Measurements from ENCODE around the gene SLC25A48.

Gene SLC25A48, protein sequence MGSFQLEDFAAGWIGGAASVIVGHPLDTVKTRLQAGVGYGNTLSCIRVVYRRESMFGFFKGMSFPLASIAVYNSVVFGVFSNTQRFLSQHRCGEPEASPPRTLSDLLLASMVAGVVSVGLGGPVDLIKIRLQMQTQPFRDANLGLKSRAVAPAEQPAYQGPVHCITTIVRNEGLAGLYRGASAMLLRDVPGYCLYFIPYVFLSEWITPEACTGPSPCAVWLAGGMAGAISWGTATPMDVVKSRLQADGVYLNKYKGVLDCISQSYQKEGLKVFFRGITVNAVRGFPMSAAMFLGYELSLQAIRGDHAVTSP
- 0 to 0.17 (median 0.09) reads per million in 3 donors for total RNA-seq

DNA sequence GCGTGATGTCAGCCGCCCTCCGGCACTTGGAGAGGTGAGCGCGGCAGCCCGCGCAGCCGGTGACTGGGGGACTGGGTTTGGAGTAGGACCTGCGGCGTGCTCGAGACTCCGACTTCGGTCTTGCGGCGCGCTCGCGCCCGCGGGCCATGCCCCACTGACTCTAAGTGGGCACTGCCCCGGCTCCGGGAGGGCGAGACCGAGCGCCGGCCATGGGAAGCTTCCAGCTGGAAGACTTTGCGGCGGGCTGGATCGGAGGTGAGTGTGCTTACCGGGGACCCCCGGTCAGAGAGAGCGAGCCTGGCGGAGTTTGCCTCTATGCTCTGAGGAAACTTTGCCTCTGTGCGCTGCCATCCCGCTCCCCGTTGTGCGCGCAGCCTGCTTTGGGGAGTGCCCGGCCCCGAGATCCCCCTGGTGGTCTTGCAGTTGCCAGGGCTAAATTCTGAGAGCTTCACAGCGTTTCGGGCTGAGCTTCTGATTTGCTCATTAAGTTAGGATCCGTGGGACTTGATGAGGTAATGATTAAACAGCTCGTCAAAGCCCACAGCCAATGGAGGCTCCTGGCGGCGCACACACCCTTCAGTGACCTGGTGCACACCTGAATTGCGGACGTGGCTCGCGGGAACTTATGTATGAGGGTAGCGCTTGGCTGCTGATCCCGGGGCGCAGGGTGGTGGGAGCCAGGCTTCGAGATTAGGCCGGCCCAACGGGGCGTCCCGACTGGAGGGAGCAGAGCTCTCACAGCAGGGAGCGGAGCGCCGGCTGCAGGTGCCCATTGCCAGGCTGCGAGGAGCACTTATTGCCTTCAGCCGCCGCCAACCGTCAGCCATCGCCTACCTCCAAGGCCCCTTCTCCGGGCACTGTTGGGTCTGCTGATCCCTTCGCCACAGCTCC is at the start of gene SLC25A48:
Gene SLC25A48, plus strand, starts transcription at position 25 of the 891 bp plus-strand sequence. Its CDS starts 185 bp downstream, at position 210.
- Histone ChIP-seq H3K4me3 (ENCODE audit: insufficient read depth, low read depth, low read length, poor library complexity, severe bottlenecking) (no peak within 1 kb of the TSS), H3K36me3 (ENCODE audit: control insufficient read depth, insufficient read depth, low read length) (no peaks in the 10 kb centered on the region), H3K27me3 (replicated peaks; ENCODE audit: control insufficient read depth, insufficient read depth, low read length, poor library complexity, severe bottlenecking) (peaks cover 4% of the 10 kb centered on the region)

DNA sequence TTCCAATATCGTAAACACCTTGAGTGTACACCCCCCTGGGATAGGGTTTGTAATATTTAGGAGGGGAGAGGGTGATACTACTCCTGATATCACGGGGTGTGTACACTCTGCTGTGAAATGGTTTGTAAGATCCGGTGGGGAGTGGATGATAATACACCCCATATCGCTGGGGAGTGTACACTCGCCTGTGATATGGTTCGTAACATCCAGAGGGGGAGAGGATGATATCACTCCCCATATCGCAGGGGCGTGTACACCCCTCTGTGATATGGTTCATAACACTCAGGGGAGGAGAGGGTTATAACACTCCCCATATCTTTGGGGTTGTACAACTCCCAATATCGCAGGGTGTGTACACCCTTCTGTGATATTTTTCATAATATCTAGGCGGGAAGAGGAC is 33.8 kb upstream of the SLC25A48 start:
- H3K4me3 ChIP-seq (ENCODE audit: insufficient read depth, low read depth, low read length, poor library complexity, severe bottlenecking) = no peak overlapping the region
- no peak for DNase-seq
- H3K4me1 ChIP-seq (ENCODE audit: control insufficient read depth, insufficient read depth, low read length, poor library complexity, severe bottlenecking) = no peaks in the 10 kb centered on the region
- peaks cover 6% of the 10 kb centered on the region for H3K27me3 ChIP-seq (replicated peaks; ENCODE audit: control insufficient read depth, insufficient read depth, low read length, poor library complexity, severe bottlenecking)
- H3K9me3 ChIP-seq (ENCODE audit: control insufficient read depth, low read length) = no peaks in the 10 kb centered on the region
- no peak overlapping the region for H3K27ac ChIP-seq (ENCODE audit: insufficient read depth, low read length, poor library complexity, severe bottlenecking)
- no peaks in the 10 kb centered on the region for H3K36me3 ChIP-seq (ENCODE audit: control insufficient read depth, insufficient read depth, low read length)

More for the DNA sequence above, at the start of gene SLC25A48:
- DNase-seq = no peak
- H3K27ac ChIP-seq (ENCODE audit: insufficient read depth, low read length, poor library complexity, severe bottlenecking) = no peak within 1 kb of the TSS
- no peaks in the 10 kb centered on the region for H3K4me1 ChIP-seq (ENCODE audit: control insufficient read depth, insufficient read depth, low read length, poor library complexity, severe bottlenecking)
- no peaks in the 10 kb centered on the region for H3K9me3 ChIP-seq (ENCODE audit: control insufficient read depth, low read length)

DNA sequence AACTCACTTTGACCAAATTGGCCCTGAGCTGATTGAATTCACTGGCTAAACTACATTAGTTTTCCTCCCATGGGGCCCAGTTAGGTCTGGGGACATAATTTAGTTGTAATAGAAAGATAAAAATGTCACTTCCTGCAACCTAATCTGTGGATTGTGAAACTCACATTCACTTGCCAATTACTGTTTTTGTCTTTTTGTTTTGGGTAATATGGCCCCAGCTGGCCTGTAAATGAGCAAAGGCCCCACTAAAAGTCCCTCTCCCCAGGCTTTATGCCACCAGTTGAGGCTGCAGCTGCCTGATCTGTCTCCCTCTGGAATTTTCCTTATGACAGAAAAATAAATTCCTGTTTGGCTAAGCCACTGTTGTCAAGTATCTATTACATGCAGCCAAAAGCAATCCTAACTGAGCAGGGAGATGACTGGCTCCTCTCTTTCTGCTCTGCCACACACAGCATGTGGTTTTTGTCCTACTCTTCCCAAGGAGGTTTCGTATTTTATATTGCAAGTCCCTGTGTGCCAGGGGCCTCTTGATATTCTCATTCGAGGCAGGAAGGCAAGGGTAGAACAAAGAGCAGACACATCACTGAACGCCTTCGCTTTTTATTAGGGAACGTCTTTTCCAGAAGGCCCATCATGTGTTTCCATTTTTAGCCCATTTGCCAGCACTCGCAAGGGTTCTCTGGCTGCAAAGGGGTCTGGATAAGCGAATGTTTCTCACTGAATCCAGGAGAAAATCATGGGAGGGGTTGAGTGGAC is 24.1 kb upstream of the SLC25A48 start:
- Histone ChIP-seq H3K9me3 (ENCODE audit: control insufficient read depth, low read length) (no peaks in the 10 kb centered on the region), H3K36me3 (ENCODE audit: control insufficient read depth, insufficient read depth, low read length) (no peaks in the 10 kb centered on the region), H3K27ac (ENCODE audit: insufficient read depth, low read length, poor library complexity, severe bottlenecking) (no peak overlapping the region), H3K4me3 (ENCODE audit: insufficient read depth, low read depth, low read length, poor library complexity, severe bottlenecking) (no peak overlapping the region), H3K4me1 (ENCODE audit: control insufficient read depth, insufficient read depth, low read length, poor library complexity, severe bottlenecking) (no peaks in the 10 kb centered on the region), H3K27me3 (replicated peaks; ENCODE audit: control insufficient read depth, insufficient read depth, low read length, poor library complexity, severe bottlenecking) (peaks cover 3% of the 10 kb centered on the region)
- DNase-seq = no peak

DNA sequence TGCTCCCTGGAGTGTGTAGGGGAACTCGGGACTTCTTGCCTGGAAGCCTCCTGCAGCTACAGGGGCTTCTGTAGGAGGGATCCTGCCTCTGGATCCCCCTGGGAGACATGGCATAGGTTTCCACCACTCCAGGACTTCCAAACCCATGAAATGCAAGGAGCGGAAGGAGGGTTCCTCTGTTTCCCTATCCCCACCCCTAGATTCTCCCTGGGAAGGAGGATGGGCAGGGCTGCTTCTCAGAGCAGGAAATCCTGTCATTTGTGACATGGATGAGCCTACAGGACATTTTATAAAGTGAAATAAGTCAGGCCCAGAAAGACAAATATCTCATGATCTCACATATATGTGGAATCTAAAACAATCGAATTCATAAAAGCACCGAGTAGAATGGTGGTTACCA is 23.5 kb upstream of the SLC25A48 start:
- H3K36me3 ChIP-seq (ENCODE audit: control insufficient read depth, insufficient read depth, low read length) = no peaks in the 10 kb centered on the region
- no peak overlapping the region for H3K27ac ChIP-seq (ENCODE audit: insufficient read depth, low read length, poor library complexity, severe bottlenecking)
- H3K4me1 ChIP-seq (ENCODE audit: control insufficient read depth, insufficient read depth, low read length, poor library complexity, severe bottlenecking) = no peaks in the 10 kb centered on the region
- no peak overlapping the region for H3K4me3 ChIP-seq (ENCODE audit: insufficient read depth, low read depth, low read length, poor library complexity, severe bottlenecking)
- no peaks in the 10 kb centered on the region for H3K9me3 ChIP-seq (ENCODE audit: control insufficient read depth, low read length)
- DNase-seq = no peak
- H3K27me3 ChIP-seq (replicated peaks; ENCODE audit: control insufficient read depth, insufficient read depth, low read length, poor library complexity, severe bottlenecking) = peaks cover 3% of the 10 kb centered on the region

DNA sequence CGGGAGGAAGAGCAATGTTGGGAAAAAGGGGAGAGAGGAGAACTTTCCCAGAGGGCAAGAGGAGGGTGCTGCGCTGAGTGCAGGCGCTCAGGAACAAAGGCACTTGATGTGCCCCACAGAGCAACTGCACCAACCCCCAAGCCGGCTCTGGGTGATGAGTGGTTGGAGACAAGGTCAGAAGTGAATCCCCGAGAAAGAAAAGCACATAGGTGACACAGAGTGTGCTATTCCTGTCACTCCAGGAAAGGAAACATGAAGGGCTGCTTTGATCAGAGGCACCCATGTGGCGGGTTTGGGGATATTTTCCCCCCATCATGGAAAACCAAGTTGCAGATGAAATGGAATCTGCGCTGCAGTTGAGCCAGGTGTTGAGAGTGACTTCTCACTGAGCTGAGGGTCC is 20.7 kb upstream of the SLC25A48 start:
- H3K4me1 ChIP-seq (ENCODE audit: control insufficient read depth, insufficient read depth, low read length, poor library complexity, severe bottlenecking) = no peaks in the 10 kb centered on the region
- H3K36me3 ChIP-seq (ENCODE audit: control insufficient read depth, insufficient read depth, low read length) = no peaks in the 10 kb centered on the region
- H3K27me3 ChIP-seq (replicated peaks; ENCODE audit: control insufficient read depth, insufficient read depth, low read length, poor library complexity, severe bottlenecking) = peaks cover 3% of the 10 kb centered on the region
- no peak for DNase-seq
- no peaks in the 10 kb centered on the region for H3K9me3 ChIP-seq (ENCODE audit: control insufficient read depth, low read length)
- H3K27ac ChIP-seq (ENCODE audit: insufficient read depth, low read length, poor library complexity, severe bottlenecking) = no peak overlapping the region
- no peak overlapping the region for H3K4me3 ChIP-seq (ENCODE audit: insufficient read depth, low read depth, low read length, poor library complexity, severe bottlenecking)

DNA sequence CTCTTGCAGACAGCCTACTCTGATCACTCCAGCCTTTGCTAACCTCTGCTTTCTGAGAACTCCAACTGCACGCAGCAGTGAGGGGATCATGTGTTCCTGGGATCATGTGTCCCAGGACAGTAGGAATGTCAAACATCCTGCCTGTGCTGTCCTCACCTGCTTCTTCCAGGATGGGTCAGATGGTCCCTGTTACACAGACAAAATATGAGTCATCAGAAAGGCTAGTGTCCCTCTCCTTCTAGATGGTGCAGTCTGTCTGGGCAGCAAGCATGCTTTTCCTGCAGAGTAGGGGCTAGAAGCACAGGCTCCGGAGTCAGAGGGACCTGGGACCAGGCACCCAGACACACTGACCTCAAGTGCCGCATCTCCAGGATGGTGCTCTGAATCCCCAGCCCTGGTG is 20.1 kb upstream of the SLC25A48 start:
- Histone ChIP-seq H3K27me3 (replicated peaks; ENCODE audit: control insufficient read depth, insufficient read depth, low read length, poor library complexity, severe bottlenecking) (peaks cover 3% of the 10 kb centered on the region), H3K36me3 (ENCODE audit: control insufficient read depth, insufficient read depth, low read length) (no peaks in the 10 kb centered on the region), H3K4me3 (ENCODE audit: insufficient read depth, low read depth, low read length, poor library complexity, severe bottlenecking) (no peak overlapping the region), H3K9me3 (ENCODE audit: control insufficient read depth, low read length) (no peaks in the 10 kb centered on the region), H3K27ac (ENCODE audit: insufficient read depth, low read length, poor library complexity, severe bottlenecking) (no peak overlapping the region), H3K4me1 (ENCODE audit: control insufficient read depth, insufficient read depth, low read length, poor library complexity, severe bottlenecking) (no peaks in the 10 kb centered on the region)
- DNase-seq = no peak

DNA sequence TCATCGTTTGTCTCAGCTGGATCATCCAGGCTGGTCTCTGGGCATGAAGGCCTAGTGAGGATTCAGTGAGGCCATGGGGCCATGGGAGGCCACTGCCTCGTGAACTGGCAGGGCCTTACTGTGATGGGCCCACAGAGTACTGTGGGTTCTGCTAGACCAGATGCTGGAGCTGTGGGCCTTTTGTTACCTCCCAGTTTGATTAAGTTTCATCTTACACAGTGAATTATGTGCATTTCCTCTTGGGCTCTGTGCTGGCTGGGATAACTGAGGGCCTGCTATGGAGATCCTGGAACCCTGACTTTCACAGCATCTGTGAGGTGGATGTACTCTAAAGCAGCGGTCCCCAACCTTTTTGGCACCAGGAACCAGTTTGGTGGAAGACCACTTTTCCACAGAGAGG is 19.7 kb upstream of the SLC25A48 start:
- Histone ChIP-seq H3K27ac (ENCODE audit: insufficient read depth, low read length, poor library complexity, severe bottlenecking) (no peak overlapping the region), H3K9me3 (ENCODE audit: control insufficient read depth, low read length) (no peaks in the 10 kb centered on the region), H3K36me3 (ENCODE audit: control insufficient read depth, insufficient read depth, low read length) (no peaks in the 10 kb centered on the region), H3K4me1 (ENCODE audit: control insufficient read depth, insufficient read depth, low read length, poor library complexity, severe bottlenecking) (no peaks in the 10 kb centered on the region), H3K4me3 (ENCODE audit: insufficient read depth, low read depth, low read length, poor library complexity, severe bottlenecking) (no peak overlapping the region), H3K27me3 (replicated peaks; ENCODE audit: control insufficient read depth, insufficient read depth, low read length, poor library complexity, severe bottlenecking) (peaks cover 3% of the 10 kb centered on the region)
- no peak for DNase-seq

DNA sequence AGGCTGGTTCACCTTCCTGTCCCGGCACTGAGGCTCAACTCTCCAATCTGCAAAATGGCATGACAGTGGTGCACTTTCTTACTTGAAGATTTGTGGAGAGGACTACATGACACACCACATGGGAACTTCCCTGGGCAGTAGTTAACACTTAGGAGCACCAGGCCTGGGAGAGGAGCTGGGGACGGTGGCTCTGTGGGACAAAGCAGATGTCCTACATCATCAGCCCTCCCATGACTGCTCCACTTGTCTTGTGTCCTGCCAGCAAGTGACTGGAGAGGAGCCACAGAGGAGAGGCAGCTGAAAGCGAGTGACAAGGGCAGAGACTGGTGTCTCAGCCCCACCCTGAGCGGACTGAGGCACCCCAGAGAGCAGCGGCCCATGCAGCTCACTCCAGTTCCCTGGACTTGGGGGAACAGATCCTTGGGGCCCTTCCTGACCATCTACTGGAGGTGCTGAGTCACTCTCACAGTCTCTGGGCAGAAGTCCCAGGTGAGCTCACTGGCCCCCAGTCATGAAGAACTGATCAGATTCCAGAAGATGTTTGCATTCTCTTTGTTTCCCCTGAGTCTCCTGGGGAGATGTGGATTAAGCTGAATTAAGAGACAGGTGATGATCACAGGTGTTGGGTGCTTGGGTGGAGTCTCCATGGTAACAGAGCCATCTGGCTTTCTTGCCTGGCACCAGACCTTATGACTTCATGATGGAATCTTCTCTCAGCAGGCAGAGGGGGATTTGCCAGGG is 13.2 kb upstream of the SLC25A48 start:
- Histone ChIP-seq H3K27ac (ENCODE audit: insufficient read depth, low read length, poor library complexity, severe bottlenecking) (no peak overlapping the region), H3K4me3 (ENCODE audit: insufficient read depth, low read depth, low read length, poor library complexity, severe bottlenecking) (no peak overlapping the region), H3K4me1 (ENCODE audit: control insufficient read depth, insufficient read depth, low read length, poor library complexity, severe bottlenecking) (no peaks in the 10 kb centered on the region), H3K36me3 (ENCODE audit: control insufficient read depth, insufficient read depth, low read length) (no peaks in the 10 kb centered on the region), H3K9me3 (ENCODE audit: control insufficient read depth, low read length) (no peaks in the 10 kb centered on the region), H3K27me3 (replicated peaks; ENCODE audit: control insufficient read depth, insufficient read depth, low read length, poor library complexity, severe bottlenecking) (no peaks in the 10 kb centered on the region)
- DNase-seq = no peak

DNA sequence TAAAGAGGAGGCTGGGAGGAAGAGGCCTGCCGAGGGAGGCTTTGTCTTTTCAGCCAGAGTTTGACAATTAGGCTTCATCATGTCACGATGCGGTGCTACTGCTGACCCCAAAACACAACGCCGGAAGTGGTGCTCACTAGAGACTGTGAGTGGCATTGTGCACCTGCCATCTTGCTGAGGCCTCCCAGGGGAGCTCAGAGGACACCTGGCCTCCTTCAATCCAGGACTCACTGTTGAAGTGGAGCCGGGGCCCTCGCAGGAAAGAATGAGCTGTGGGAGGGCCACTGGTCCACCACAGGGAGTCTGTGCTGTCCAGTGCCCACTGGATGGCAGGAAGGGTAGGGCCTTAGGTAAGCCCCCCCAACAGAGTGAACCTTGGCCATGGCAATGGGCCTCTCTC is 12.7 kb upstream of the SLC25A48 start:
- Histone ChIP-seq H3K27me3 (replicated peaks; ENCODE audit: control insufficient read depth, insufficient read depth, low read length, poor library complexity, severe bottlenecking) (no peaks in the 10 kb centered on the region), H3K9me3 (ENCODE audit: control insufficient read depth, low read length) (no peaks in the 10 kb centered on the region), H3K27ac (ENCODE audit: insufficient read depth, low read length, poor library complexity, severe bottlenecking) (no peak overlapping the region), H3K36me3 (ENCODE audit: control insufficient read depth, insufficient read depth, low read length) (no peaks in the 10 kb centered on the region), H3K4me1 (ENCODE audit: control insufficient read depth, insufficient read depth, low read length, poor library complexity, severe bottlenecking) (no peaks in the 10 kb centered on the region), H3K4me3 (ENCODE audit: insufficient read depth, low read depth, low read length, poor library complexity, severe bottlenecking) (no peak overlapping the region)
- DNase-seq = no peak

Data from effector memory CD4-positive, alpha-beta T cell (primary cell).